Ascending aorta (tissue), 2 donors: ENCODE results near the gene PLAA. TPM values are rescaled to one million over a fixed set of nuclear protein-coding genes. Genes with fewer than 3 reads are reported as not detected.

ENCODE experiments used
- DNase-seq, 2 donors: peaks; one replicate each; pipeline ENCODE4 v3.0.0-alpha.2; 2019; ENCODE audit warnings: low spot score in 2 of 2
- H3K27ac ChIP-seq, 2 donors: fragments of 200-600 bp; sonication (generic); one replicate each; pipeline ENCODE4 v1.5.1; 2016 to 2017; ENCODE audit warnings: mild to moderate bottlenecking in 1 of 2
- H3K27me3 ChIP-seq: fragments of 200-600 bp; sonication (generic); one replicate; pipeline ENCODE4 v1.5.1; 2017
- H3K36me3 ChIP-seq, 2 donors: fragments of 200-600 bp; sonication (generic); one replicate each; pipeline ENCODE4 v1.5.1; 2016
- H3K4me1 ChIP-seq, 2 donors: fragments of 200-600 bp; sonication (generic); one replicate each; pipeline ENCODE4 v1.5.1; 2016 to 2017; ENCODE audit warnings: mild to moderate bottlenecking in 1 of 2
- H3K4me3 ChIP-seq, 2 donors: fragments of 200-600 bp; sonication (generic); one replicate each; pipeline ENCODE4 v1.5.1; 2016 to 2017; ENCODE audit warnings: mild to moderate bottlenecking in 1 of 2
- H3K9me3 ChIP-seq, 2 donors: fragments of 200-600 bp; sonication (generic); one replicate each; pipeline ENCODE4 v1.5.1; 2016
- intact Hi-C: fragments of 100-400 bp; cut with DNase I; formaldehyde crosslinking; loops from one replicate; pipeline ENCODE4 v1.15.1; 2023
- total RNA-seq: library from RNA; depleted of rRNA; stranded (reverse); fragments of >200 nt; gene quantifications from one replicate; pipeline ENCODE4 v1.1.0, GENCODE V29; 2016
- TF ChIP-seq, protein P1 (sequence below), 3 experiments: fragments of 200-600 bp in 2 of 3; fragments of 450-650 bp in 1 of 3; sonication (generic) in 2 of 3; IDR thresholded peaks; one replicate each; pipeline ENCODE4 v1.5.1; 2016 to 2019; ENCODE audit warnings: antibody characterized with exemption in 3 of 3, mild to moderate bottlenecking in 1 of 3, moderate library complexity in 1 of 3

Gene PLAA
- total RNA-seq, 1 donor from 2014 or later: 14.5 TPM

DNA sequence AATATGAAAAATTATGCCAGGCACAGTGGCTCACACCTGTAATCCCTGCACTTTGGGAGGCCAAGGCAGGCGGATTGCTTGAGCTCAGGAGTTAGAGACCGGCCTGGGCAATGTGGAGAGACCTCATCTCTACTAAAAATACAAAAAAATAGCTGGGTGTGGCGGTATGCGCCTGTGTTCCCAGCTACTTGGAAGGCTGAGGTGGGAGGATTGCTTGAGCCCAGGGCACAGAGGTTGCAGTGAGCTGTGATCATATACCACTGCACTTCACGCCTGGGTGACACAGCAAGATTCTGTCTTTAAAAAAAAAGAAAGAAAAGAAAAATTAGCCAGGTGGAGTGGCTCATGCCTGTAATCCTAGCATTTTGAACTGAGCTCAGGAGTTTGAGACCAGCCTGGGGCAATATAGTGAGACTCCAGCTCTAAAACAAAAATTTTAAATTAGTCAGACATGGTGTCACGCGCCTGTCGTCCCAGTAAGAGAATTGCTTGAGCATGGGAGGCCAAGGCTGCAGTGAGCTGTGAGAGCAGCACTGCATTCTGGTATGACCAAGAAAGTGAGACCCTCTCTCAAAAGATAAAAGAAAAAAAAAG lies 18.0 kb downstream of the PLAA start:
- Histone ChIP-seq H3K9me3 (no peaks in the 10 kb centered on the region), H3K27ac (no peak overlapping the region), H3K36me3 (peaks cover 33 to 45% of the 10 kb centered on the region in 2 donors), H3K27me3 (no peaks in the 10 kb centered on the region), H3K4me1 (no peaks in the 10 kb centered on the region), H3K4me3 (no peak overlapping the region)
- no peak for DNase-seq
- TF ChIP-seq, protein P1, sequence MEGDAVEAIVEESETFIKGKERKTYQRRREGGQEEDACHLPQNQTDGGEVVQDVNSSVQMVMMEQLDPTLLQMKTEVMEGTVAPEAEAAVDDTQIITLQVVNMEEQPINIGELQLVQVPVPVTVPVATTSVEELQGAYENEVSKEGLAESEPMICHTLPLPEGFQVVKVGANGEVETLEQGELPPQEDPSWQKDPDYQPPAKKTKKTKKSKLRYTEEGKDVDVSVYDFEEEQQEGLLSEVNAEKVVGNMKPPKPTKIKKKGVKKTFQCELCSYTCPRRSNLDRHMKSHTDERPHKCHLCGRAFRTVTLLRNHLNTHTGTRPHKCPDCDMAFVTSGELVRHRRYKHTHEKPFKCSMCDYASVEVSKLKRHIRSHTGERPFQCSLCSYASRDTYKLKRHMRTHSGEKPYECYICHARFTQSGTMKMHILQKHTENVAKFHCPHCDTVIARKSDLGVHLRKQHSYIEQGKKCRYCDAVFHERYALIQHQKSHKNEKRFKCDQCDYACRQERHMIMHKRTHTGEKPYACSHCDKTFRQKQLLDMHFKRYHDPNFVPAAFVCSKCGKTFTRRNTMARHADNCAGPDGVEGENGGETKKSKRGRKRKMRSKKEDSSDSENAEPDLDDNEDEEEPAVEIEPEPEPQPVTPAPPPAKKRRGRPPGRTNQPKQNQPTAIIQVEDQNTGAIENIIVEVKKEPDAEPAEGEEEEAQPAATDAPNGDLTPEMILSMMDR (IDR thresholded peaks at IDR 0.05): no peak
- intact Hi-C loops: no loop called here

DNA sequence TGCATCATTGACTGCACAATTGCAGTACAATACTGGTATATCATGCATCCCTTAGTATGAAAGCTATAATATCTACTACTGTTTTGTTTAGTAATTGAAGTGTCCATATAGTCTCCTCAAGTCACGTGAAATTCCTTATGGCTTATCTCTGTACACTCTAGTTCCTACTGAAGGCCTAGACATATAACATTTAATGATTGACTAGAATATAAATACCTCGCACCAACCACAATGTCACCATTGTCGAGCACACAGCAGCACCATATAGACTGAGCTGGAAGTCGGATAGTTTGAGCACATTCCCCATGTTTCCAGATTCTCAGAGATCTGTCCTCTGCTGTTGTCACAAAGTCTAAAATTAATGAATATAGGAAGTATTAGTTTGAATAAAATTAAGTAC lies 21.4 kb downstream of the PLAA start:
- DNase-seq: no peak
- intact Hi-C loops: no loop called here
- Histone ChIP-seq H3K27ac (no peak overlapping the region), H3K27me3 (no peaks in the 10 kb centered on the region), H3K4me1 (no peaks in the 10 kb centered on the region), H3K4me3 (no peak overlapping the region), H3K36me3 (peaks cover 56 to 62% of the 10 kb centered on the region in 2 donors), H3K9me3 (no peaks in the 10 kb centered on the region)
- TF ChIP-seq, protein P1 (IDR thresholded peaks at IDR 0.05): no peak

DNA sequence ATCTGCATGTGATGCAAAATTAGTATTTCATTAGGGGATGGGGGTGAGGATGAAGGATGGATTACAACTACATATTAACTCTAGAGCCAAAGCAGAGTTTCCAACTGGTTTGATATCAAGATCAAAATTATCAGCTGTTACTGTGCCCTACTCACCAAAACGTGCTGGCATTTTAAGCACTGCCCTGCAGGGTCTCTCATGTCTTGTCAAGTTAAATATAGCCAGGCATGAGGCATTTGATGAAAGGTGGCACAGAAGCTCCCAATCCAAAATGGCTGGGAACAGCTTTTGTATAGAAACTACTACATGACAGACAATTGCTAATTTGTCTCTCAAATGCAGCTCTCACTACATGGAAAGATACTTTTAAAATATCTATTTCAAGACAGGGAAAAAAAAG lies 27.3 kb downstream of the PLAA start:
- TF ChIP-seq, protein P1 (IDR thresholded peaks at IDR 0.05): no peak
- Histone ChIP-seq H3K4me1 (no peaks in the 10 kb centered on the region), H3K27me3 (no peaks in the 10 kb centered on the region), H3K9me3 (no peaks in the 10 kb centered on the region), H3K27ac (no peak overlapping the region), H3K4me3 (no peak overlapping the region), H3K36me3 (peaks cover 59 to 96% of the 10 kb centered on the region in 2 donors)
- no peak for DNase-seq
- intact Hi-C loops: no loop called here

DNA sequence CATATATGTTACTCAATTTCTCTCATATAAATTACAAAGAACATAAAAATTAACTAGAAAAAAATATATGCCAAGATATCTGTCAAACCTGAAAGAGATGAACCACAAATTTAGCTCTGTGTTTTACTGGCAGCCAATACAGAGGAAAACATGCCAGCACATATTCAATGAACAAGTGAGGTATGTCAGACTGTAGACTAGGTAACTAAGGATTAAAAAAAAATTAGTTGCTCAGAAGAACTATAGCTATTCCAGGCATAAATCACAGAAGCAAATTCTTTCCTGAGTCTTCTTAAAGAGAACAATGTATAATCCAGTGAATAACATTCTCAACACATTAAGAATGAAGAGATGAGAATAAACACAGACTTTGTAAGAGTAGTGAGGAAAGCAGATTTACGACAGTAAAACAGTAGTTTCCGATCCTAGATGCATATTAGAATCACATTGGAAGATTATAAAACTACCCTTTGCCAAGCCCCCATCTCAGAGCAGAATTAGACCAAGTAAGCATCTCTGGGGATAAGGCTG lies 33.8 kb downstream of the PLAA start:
- TF ChIP-seq, protein P1 (IDR thresholded peaks at IDR 0.05): no peak
- DNase-seq: no peak
- peaks cover 39 to 67% of the 10 kb centered on the region in 2 donors for H3K36me3 ChIP-seq
- no peaks in the 10 kb centered on the region for H3K9me3 ChIP-seq
- no peaks in the 10 kb centered on the region for H3K4me1 ChIP-seq
- H3K27me3 ChIP-seq: no peaks in the 10 kb centered on the region
- H3K27ac ChIP-seq: no peak overlapping the region
- no peak overlapping the region for H3K4me3 ChIP-seq
- intact Hi-C loops: no loop called here

DNA sequence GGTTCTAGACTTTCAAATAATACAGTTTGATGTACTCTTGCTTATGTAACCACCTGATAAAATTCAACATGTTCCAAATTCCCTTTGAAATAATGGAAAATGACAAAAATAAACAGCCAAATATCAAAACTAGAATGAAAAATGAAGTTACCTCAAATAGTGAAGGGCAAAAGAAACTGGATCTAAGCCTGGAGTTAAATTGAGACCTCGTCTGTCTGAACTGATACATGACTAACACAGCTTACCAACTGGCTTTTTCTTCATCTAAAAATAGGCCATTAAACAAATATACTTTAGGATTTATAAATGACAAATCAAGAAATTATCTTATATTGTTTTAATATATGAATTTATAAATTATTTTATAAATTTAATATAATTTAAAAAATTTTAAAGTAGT lies 42.4 kb downstream of the PLAA start:
- Histone ChIP-seq H3K9me3 (no peaks in the 10 kb centered on the region), H3K36me3 (peaks cover 15 to 46% of the 10 kb centered on the region in 2 donors), H3K27ac (no peak overlapping the region), H3K27me3 (no peaks in the 10 kb centered on the region), H3K4me3 (no peak overlapping the region), H3K4me1 (no peaks in the 10 kb centered on the region)
- TF ChIP-seq, protein P1 (IDR thresholded peaks at IDR 0.05): no peak
- intact Hi-C loops: no loop called here
- no peak for DNase-seq
